ENCODE results near the gene LSM3.

The LSM3 gene

DNA sequence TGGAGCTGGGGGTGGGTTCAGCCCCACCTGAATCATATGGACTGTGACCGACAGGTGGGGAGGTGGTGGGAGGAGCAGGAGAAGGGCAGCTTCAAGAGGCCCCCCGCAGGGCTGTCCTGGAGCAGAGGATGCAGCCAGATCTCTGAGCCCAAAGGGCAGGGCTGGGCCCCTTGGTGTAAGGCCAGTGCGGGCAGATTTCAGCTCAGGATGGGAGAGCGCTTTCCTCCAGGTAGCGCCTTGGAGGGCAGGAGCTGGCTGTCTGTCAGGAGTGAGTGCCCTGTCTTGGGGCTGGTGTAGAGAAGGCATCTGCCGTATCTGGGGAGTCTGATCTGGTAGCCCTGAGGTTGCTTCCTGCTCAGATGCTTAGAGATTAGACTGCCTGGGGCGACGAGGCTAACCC, 46.5 kb upstream of the LSM3 start:
- H3K4me3 Mint-ChIP-seq, result no peak overlapping the region
- H3K9me3 Mint-ChIP-seq, result no peaks in the 10 kb centered on the region
- peaks cover 76% of the 10 kb centered on the region for H3K36me3 Mint-ChIP-seq (ENCODE audit: low read depth)
- no peak overlapping the region for H3K27ac Mint-ChIP-seq
- H3K27me3 Mint-ChIP-seq (ENCODE audit: low read depth), result no peaks in the 10 kb centered on the region
- H3K4me1 Mint-ChIP-seq, result peaks cover 11% of the 10 kb centered on the region
- TF ChIP-seq, protein P1, sequence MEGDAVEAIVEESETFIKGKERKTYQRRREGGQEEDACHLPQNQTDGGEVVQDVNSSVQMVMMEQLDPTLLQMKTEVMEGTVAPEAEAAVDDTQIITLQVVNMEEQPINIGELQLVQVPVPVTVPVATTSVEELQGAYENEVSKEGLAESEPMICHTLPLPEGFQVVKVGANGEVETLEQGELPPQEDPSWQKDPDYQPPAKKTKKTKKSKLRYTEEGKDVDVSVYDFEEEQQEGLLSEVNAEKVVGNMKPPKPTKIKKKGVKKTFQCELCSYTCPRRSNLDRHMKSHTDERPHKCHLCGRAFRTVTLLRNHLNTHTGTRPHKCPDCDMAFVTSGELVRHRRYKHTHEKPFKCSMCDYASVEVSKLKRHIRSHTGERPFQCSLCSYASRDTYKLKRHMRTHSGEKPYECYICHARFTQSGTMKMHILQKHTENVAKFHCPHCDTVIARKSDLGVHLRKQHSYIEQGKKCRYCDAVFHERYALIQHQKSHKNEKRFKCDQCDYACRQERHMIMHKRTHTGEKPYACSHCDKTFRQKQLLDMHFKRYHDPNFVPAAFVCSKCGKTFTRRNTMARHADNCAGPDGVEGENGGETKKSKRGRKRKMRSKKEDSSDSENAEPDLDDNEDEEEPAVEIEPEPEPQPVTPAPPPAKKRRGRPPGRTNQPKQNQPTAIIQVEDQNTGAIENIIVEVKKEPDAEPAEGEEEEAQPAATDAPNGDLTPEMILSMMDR (IDR thresholded peaks at IDR 0.05; ENCODE audit: unreplicated experiment in 3 of 3), result no peak

DNA sequence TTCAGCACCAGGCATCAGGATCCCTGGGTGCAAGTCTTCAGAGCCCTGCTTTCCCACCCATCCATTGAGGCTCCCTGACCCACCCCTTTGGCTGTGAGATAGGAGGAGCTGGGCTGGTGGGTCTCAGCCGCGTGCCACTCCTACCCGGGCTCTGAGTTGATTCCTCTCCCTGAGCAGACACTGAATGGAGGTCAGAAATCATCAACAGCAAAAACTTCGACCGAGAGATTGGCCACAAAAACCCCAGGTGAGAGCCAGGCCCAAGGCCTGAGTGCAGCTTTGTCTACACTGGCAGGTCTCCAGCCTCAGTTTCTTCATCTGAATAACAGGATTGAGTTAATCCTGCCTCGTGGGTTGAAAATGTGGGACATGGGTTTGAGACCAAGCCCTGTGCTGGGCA, 45.9 kb upstream of the LSM3 start:
- H3K27me3 Mint-ChIP-seq (ENCODE audit: low read depth), result no peaks in the 10 kb centered on the region
- H3K9me3 Mint-ChIP-seq, result no peaks in the 10 kb centered on the region
- peaks cover 74% of the 10 kb centered on the region for H3K36me3 Mint-ChIP-seq (ENCODE audit: low read depth)
- H3K4me3 Mint-ChIP-seq, result no peak overlapping the region
- H3K4me1 Mint-ChIP-seq, result peaks cover 5% of the 10 kb centered on the region
- no peak overlapping the region for H3K27ac Mint-ChIP-seq
- TF ChIP-seq, protein P1 (IDR thresholded peaks at IDR 0.05; ENCODE audit: unreplicated experiment in 3 of 3), result no peak

DNA sequence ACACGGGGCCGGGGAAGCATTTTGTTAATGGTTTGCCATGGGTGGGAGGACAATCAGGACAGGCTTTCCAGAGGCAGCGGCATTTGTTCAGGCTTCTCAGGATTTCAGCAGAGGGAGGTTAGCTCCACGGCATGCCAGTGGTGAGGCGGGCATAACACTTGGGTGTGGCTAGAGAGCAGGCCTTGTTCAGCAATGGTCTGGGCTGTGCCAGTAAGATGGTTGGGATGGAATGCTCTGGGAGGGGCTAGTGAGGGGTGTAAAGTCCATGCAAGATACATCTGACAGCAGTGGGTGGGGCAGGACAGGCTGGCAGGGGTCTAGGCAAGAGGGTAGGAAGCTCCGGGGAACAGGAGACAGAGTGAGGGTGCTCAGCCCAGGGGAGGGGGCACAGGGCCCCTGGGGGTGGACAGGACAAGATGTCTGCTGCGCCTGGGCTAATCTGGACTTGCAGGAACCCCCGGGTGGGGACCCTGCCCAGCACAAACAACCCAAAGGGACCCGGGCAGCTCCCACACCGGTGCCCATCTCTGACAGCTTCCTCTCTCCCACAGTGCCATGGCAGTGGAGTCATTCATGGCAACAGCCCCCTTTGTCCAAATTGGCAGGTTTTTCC, 45.3 kb upstream of the LSM3 start:
- no peak overlapping the region for H3K4me3 Mint-ChIP-seq
- no peak overlapping the region for H3K27ac Mint-ChIP-seq

DNA sequence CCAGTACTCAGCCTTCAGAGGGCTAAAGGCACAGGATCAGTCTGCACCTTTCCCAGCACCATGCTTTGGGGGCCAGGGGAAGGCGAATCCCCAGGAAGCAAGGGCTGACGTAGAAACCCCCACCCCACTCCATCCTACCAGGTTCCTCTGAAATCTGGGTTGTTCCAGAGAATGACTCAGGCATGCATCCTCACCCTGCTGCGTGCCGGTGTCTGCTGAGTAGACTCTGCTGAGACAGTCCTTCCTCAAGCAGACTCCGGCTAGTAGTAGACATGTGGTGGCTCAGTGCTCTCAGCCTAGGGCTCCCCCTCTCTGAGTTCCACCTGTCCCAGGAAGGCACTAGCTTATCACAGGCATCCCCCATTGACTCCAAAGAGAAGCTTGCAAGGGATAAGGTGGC, 44.7 kb upstream of the LSM3 start:
- H3K27ac Mint-ChIP-seq, result no peak overlapping the region
- H3K36me3 Mint-ChIP-seq (ENCODE audit: low read depth), result peaks cover 67% of the 10 kb centered on the region
- H3K4me1 Mint-ChIP-seq, result no peaks in the 10 kb centered on the region
- H3K27me3 Mint-ChIP-seq (ENCODE audit: low read depth), result no peaks in the 10 kb centered on the region
- no peaks in the 10 kb centered on the region for H3K9me3 Mint-ChIP-seq
- H3K4me3 Mint-ChIP-seq, result no peak overlapping the region
- TF ChIP-seq, protein P1 (IDR thresholded peaks at IDR 0.05; ENCODE audit: unreplicated experiment in 3 of 3), result no peak

More for the DNA sequence above, 45.3 kb upstream of the LSM3 start:
- Mint-ChIP-seq H3K9me3 (no peaks in the 10 kb centered on the region), H3K4me1 (peaks cover 2% of the 10 kb centered on the region), H3K27me3 (ENCODE audit: low read depth) (no peaks in the 10 kb centered on the region), H3K36me3 (ENCODE audit: low read depth) (peaks cover 70% of the 10 kb centered on the region)
- TF ChIP-seq, protein P1 (IDR thresholded peaks at IDR 0.05; ENCODE audit: unreplicated experiment in 3 of 3), result no peak

DNA sequence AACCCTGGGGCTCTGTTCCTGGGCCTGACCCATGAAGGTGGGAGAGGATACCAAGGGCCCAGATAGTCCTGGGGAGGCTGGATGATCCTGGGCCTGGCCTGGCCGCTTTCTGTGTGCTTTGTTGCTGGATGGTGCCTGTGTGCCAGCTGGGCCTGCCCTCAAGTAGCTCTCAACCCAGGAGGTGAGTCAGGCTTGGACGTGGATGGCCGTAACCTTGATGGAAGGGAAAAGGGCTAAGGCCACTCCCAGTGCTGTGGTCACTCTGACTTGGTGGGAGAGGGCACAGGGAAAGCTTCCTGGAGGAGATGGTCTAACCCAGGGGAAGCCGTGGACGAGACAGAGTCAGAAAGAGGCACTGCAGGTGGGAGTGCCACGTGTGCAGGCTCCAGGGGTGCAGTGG, 44.3 kb upstream of the LSM3 start:
- TF ChIP-seq, protein P1 (IDR thresholded peaks at IDR 0.05; ENCODE audit: unreplicated experiment in 3 of 3), result no peak
- H3K36me3 Mint-ChIP-seq (ENCODE audit: low read depth), result peaks cover 65% of the 10 kb centered on the region
- no peaks in the 10 kb centered on the region for H3K4me1 Mint-ChIP-seq
- H3K9me3 Mint-ChIP-seq, result no peaks in the 10 kb centered on the region
- H3K4me3 Mint-ChIP-seq, result no peak overlapping the region
- no peak overlapping the region for H3K27ac Mint-ChIP-seq
- no peaks in the 10 kb centered on the region for H3K27me3 Mint-ChIP-seq (ENCODE audit: low read depth)

DNA sequence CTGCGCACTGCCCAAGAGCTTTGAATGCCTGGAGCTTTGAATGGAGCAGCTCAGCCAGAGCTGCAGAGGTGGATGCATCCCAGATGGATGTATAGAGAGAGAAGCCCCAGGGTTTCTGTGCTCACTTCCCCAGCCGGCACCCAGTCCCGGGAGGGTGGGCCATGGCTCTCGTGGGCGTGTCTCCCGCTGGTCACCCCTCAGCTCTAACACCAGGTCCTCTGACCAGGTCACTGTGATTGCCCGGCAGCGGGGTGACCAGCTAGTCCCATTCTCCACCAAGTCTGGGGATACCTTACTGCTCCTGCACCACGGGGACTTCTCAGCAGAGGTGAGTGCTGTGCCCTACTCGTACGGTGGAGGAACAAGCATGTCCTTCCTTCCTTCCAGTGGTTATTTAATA, 43.0 kb upstream of the LSM3 start:
- H3K9me3 Mint-ChIP-seq, result no peaks in the 10 kb centered on the region
- no peaks in the 10 kb centered on the region for H3K27me3 Mint-ChIP-seq (ENCODE audit: low read depth)
- TF ChIP-seq, protein P1 (IDR thresholded peaks at IDR 0.05; ENCODE audit: unreplicated experiment in 3 of 3), result no peak
- H3K27ac Mint-ChIP-seq, result no peak overlapping the region
- H3K36me3 Mint-ChIP-seq (ENCODE audit: low read depth), result peaks cover 60% of the 10 kb centered on the region
- no peaks in the 10 kb centered on the region for H3K4me1 Mint-ChIP-seq
- H3K4me3 Mint-ChIP-seq, result no peak overlapping the region

Measured in nephron (organoid).